SK-N-MC (cell line): ENCODE results near the gene CEP72.
"Not testable (repeated sequence)": the region's sequence is repeated elsewhere in the genome, so short reads cannot be mapped to it uniquely, and the experiment has no call there.

Source experiments
- EZH2 ChIP-seq: fragments of 200-600 bp; sonication (generic); IDR thresholded peaks from one replicate; pipeline ENCODE4 v1.6.1; 2017; ENCODE audit warnings: antibody characterized with exemption
- FOXP2 ChIP-seq: optimal IDR thresholded peaks from 2 replicates; pipeline ENCODE3; 2011; ENCODE audit warnings: mild to moderate bottlenecking, moderate library complexity; ENCODE audit not compliant: insufficient read depth; ENCODE audit errors: extremely low read length, control extremely low read depth
- POLR2AphosphoS5 ChIP-seq: IDR thresholded peaks from 2 replicates; pipeline ENCODE4 v1.6.1; 2012; ENCODE audit warnings: mild to moderate bottlenecking, low read depth, low read length, borderline replicate concordance

GRCh38 chr5:582445-582844, 29.7 kb upstream of the CEP72 start:
- not testable (repeated sequence) for TF ChIP-seq EZH2, POLR2AphosphoS5, FOXP2
